22Rv1 (cell line): ENCODE results near the gene GNB5.

Experiments used
- CTCF ChIP-seq: fragments of 450-650 bp; IDR thresholded peaks from 2 replicates; pipeline ENCODE4 v1.5.1; 2017; ENCODE audit warnings: mild to moderate bottlenecking
- ZFX ChIP-seq: fragments of 450-650 bp; IDR thresholded peaks from 2 replicates; pipeline ENCODE4 v1.6.1; 2017; ENCODE audit warnings: antibody characterized with exemption, borderline replicate concordance

DNA sequence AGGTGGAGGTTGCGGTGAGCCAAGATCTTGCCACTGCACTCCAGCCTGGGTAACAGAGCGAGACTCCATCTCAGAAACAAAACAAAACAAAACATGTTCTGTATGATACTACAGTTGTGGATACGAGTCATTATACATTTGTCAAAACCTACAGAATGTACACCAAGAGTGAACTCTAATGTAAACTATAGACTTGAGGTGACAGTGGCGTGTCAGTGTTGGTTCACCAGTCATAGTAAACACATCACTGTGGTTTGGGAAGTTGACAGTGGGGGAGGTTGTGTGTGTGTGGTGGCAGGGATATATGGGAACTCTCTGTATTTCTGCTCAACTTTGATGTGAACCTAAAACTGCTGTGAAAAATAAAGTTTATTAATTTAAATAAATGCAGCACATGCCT lies 33.0 kb upstream of the GNB5 start:
- TF ChIP-seq CTCF, result no peak
- no peak for TF ChIP-seq ZFX
